Aorta (tissue), 4 donors: Measurements from ENCODE around the gene CLDN12. TPM values are rescaled to one million over a fixed set of nuclear protein-coding genes. Genes with fewer than 3 reads are reported as not detected.

Experiments used
- polyA plus RNA-seq, 2 donors: library from polyadenylated mRNA; stranded (reverse); fragments of 200-250 nt; gene quantifications; one replicate each; pipeline ENCODE4 v1.2.3, GENCODE V29; 2013
- total RNA-seq, 2 donors: library from RNA; stranded (reverse); fragmentation: NEBNext Ultra II Directional; extraction: Animal tissue kit (Norgen Biotek cat#: 25700); gene quantifications; one replicate each; pipeline ENCODE4 v1.2.1, GENCODE V29; 2021
- donor health status: healthy with polysubstance abuse.
- donor health status: Bipolar disorder and iron deficiency.
- donor health status: DM: no; HTN: no; CAD: no.
- donor health status: DM: yes; HTN: yes; CAD: no.

Gene CLDN12
- total and polyA plus RNA-seq, 4 donors, result 8.4 to 35.1 (median 24.7) TPM

Other genes with a start within 250 kb of the CLDN12 start
- 10 to 100 TPM; 31.7 to 41.1 TPM for gene STEAP1, start 249.0 kb upstream of the CLDN12 start, total RNA-seq
- gene STEAP1, start 249.0 kb upstream of the CLDN12 start, polyA plus RNA-seq, result 10 to 100 TPM in 1 of 2 donors, 1 to 10 TPM in 1; 7.8 to 33.5 TPM
- gene STEAP2, start 191.7 kb upstream of the CLDN12 start, total RNA-seq, result 10 to 100 TPM; 36.2 to 73.2 TPM
- 10 to 100 TPM in 1 of 2 donors, 1 to 10 TPM in 1; 3.1 to 18.2 TPM for gene STEAP2, start 191.7 kb upstream of the CLDN12 start, polyA plus RNA-seq
- gene CFAP69, start 158.3 kb upstream of the CLDN12 start, total RNA-seq, result 10 to 100 TPM; 11.4 to 15.8 TPM
- gene CFAP69, start 158.3 kb upstream of the CLDN12 start, polyA plus RNA-seq, result 10 to 100 TPM in 1 of 2 donors, 1 to 10 TPM in 1; 1.8 to 18.7 TPM
- gene FAM237B, start 82.2 kb upstream of the CLDN12 start, total RNA-seq, result not detected
- gene FAM237B, start 82.2 kb upstream of the CLDN12 start, polyA plus RNA-seq, result not detected
- 10 to 100 TPM; 18.2 to 24.6 TPM for gene GTPBP10, start 56.7 kb upstream of the CLDN12 start, total RNA-seq
- 10 to 100 TPM in 1 of 2 donors, 1 to 10 TPM in 1; 5.3 to 13.2 TPM for gene GTPBP10, start 56.7 kb upstream of the CLDN12 start, polyA plus RNA-seq
- gene PTTG1IP2, start 66.2 kb downstream of the CLDN12 start, total RNA-seq, result not detected
- not detected for gene PTTG1IP2, start 66.2 kb downstream of the CLDN12 start, polyA plus RNA-seq
- 10 to 100 TPM; 53.6 to 72.4 TPM for gene CDK14, start 192.9 kb downstream of the CLDN12 start, total RNA-seq
- 1 to 10 TPM; 4.6 to 5.5 TPM for gene CDK14, start 192.9 kb downstream of the CLDN12 start, polyA plus RNA-seq